Erythroblast (primary cell): ENCODE results near the gene MED13L.

Experiments used
- DNase-seq, 2 experiments: peaks; one replicate each; lab custom pipeline; 2025; lab: John Stamatoyannopoulos, UW
- GATA1 ChIP-seq: IDR thresholded peaks from 2 replicates; pipeline ENCODE4 v1.6.1; 2011; ENCODE audit warnings: low read depth, mild to moderate bottlenecking, control low read depth, low read length, moderate library complexity
- POLR2A ChIP-seq: IDR thresholded peaks from 2 replicates; pipeline ENCODE4 v1.6.1; 2011; ENCODE audit warnings: mild to moderate bottlenecking, low read length

The MED13L gene

DNA sequence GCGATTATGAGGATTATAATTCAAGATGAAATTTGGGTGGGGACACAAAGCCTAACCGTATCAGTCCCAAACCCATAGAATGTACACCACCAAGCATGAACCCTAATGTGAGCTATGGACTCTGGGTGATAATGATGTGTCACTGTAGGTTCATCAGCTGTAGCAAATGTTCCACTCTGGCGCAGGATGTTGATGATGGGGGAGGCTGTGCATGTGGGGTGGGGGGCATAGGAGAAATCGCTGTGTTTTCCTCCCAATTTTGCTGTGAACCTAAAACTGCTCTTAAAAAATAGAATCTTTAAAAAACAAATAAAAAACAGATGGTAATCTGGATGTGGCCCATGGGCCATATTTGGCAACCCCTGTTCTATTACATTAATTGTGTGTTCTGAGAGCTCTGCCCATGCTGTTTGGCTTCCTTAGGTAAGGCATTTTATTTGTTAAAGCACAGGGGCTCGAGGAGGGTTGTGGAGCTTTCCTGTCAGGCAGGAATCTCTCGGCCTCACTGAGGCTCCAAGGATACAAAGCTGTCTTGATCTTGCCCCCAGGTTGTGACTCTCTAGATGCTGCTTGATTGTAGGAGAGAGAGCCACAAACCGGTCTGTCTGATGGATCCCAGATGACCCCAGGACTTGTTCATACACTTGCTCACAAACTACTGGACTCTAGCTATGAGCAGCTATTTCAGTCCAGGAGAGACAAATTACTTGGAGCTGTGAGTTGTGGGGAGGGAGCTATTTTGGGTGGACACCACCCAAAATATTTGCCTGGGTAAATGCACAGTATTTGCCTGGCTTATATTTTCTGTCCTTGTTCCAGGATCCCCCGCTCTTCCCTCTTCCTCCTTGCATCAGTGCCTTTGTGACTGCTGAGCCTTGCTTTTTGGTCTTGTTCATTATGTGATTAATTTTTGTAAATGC, 340.2 kb downstream of the MED13L start:
- no peak for DNase-seq
- TF ChIP-seq POLR2A, result no peak
- no peak for TF ChIP-seq GATA1

DNA sequence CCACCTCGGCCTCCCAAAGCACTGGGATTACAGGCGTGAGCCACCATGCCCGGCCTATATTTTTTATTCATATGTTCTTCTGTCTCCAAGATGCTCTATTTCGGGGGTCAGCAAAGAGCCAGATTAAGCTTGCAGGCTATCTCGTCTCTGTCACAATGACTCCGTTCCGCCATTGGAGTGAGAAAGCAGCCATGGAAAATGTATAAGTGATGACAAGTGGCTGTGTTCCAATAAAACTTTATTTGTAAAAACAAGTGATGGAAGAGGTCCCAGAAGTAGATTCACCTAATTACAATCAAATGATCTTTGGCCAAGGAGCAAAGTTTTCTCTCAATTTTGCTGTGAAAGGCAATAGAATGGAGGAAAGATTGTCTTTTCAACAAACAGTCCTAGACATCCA, 342.6 kb downstream of the MED13L start:
- DNase-seq, result no peak
- TF ChIP-seq GATA1 (no peak), POLR2A (no peak)

DNA sequence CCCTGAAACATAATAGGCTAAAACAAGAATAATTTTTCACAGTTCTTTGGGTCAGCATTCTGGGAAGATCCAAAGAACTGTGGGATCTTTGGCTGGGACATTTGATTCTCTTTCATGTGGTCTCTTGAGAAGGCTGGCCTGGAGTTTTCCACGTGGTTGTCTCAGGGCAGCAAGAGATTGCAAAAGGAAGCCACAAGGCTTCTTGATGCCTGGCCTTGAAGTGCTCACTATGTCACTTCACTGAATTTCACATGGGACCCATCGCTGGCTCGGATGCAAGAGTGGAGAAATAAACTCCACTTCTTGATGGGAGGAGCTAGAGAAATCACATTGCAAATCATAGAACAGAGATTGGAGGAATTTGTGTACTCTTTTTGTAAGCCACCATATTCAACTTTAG, 343.4 kb downstream of the MED13L start:
- TF ChIP-seq GATA1 (no peak), POLR2A (no peak)
- DNase-seq, result no peak

DNA sequence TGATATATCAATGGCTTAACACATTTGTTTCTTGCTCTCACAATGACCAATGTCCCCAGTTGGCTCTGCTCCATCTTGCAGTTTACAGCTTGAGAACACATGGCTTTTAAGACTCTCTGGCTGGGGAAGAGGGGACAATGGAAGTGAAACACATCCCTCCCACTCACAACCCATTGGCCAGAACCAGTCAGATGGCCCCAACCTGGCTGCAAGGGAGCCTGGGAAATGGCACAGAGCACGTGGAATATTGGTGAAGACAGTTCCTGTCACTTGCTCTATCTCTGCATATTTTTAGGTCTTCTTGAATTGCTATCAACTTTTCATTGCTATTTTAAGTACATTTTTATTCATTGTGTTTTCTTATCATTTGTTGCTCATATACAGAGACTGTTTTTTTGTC, 345.4 kb downstream of the MED13L start:
- TF ChIP-seq GATA1 (no peak), POLR2A (no peak)

DNA sequence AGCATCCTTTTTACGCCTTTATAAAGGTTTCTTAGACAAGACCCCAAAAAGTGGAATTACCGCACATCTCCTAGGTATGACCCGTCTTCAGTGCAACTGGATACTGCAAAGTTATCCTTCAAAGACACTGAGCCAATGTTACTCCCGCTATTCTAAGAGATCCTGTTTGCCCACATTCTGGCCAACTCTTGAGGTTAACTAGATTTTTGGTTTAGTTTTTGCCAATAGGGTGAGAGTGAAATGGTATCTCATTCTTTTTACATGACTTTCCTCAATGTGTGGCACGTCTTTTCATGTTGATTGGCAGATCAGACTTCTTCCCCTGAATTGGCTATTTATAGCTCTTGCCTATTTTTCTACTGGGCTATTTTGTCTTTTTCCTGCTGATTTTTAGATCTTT, 347.2 kb downstream of the MED13L start:
- TF ChIP-seq GATA1, result no peak
- no peak for TF ChIP-seq POLR2A
- no peak for DNase-seq

More for the DNA sequence above, 345.4 kb downstream of the MED13L start:
- DNase-seq, result no peak

DNA sequence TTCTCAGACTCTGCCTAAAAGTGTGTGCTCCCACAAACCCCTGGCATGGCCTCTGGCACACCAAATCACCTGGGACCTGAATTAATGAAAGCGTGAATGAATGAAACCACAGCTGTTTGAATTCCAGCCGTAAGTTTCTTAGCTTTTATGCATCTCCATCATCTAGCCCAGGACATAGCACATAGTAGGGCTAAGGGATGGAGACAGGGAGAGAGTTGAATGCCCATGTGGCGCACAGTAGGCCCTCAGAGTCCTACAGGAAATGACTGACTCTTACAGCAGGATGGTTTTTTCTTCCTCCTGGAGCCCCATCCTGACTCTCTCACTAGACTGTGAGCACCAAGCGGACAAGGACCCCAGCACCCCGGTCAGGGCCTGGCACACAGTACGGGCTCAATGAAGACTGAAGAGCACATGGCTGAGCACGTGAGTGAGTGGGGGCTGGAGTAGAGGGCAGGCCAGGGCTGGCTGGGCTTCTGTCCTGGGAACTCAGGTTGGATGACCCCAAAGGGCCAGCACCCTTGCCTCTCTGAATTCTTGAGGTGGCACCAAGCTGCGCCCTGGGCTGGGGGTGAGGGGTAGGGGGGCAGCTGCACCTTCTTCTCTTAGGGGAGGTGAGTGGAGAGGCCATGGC, 351.3 kb downstream of the MED13L start:
- no peak for DNase-seq
- TF ChIP-seq GATA1 (no peak), POLR2A (no peak)

DNA sequence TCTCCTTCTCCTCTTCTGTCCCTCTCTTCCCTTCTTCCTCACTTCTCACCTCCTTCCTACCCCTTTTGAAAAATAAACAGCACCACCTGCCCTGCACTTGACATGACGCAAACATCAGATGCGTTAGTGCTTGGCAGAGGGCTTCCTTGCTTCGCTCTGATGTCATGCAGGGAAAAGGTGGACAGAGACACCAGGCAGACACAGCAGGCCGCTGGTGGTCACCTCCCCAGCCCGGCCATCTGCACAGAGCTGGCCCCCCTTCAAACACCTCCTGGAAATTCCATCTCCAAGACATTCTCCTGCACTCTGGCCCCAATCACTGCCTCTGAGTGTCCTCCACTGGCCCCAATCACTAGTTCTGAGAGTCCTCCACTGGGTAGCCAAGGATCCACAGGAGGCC, 353.6 kb downstream of the MED13L start:
- no peak for DNase-seq
- no peak for TF ChIP-seq GATA1
- TF ChIP-seq POLR2A, result no peak

DNA sequence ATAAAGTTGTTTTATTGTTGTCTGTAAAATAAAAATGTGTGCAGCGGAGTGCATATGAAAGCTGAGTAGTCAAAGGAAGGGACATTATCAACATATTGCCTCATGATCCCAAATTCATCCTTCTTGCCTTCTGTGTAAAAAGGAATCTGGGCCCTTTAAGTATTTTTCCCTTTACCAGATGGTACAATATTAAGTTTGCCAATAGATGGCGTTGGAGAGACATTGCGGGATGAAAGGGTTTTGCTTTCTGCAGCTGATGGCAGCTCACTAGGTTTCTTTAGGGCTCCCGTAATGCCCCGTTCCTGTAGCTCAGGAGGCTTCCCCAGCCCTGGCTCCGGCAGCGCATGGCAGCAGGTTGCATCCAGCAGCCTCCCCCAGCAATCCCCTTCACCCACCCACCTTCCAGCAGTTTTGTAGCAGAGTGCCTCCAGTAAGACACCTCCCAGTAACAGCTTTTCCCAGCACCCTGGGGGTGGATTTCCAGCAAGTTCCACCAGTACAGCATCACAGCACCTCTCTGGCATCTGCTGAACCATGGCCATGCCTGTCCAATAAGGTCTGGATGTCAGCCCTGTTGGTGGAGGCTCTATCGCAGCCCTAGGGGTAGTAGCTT, 354.4 kb downstream of the MED13L start:
- DNase-seq, result peak; percentile 25 to 43
- TF ChIP-seq GATA1 (no peak), POLR2A (no peak)

DNA sequence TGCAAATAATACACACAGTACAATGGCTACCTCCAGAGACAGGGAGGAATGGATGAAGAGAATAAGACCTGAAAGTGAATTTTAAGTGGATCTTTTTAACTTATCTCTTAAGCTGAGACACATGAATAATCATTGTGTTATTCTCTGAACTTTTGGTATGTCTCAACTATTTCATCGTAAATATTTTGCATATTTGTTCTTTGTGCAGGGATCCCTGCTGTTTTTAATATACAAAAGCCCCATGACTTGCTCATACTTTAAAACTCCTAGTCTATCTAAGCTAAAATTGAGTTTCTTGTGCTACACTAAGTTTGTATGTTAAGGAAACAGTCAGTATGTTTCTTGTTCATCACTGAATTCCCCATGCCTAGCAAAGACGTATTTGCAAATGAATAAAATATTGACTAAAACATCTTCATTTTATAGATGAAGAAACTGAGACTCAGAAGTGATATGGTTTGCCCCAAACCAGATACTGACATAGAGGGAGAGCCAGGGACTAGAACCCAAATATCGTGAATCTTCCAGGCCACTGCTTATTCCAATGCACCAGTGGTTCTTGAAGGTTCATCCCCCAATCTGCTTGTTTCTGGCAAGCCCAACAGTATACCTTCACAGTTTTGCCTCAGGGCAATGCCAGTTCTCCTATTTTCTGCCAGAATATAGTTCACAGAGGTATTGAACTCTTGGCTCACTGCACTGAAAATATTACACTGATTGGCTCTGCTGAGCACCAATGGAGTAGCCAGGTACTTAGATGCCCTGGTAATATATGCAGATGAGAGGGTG, 356.9 kb downstream of the MED13L start:
- no peak for DNase-seq
- TF ChIP-seq GATA1 (no peak), POLR2A (no peak)

DNA sequence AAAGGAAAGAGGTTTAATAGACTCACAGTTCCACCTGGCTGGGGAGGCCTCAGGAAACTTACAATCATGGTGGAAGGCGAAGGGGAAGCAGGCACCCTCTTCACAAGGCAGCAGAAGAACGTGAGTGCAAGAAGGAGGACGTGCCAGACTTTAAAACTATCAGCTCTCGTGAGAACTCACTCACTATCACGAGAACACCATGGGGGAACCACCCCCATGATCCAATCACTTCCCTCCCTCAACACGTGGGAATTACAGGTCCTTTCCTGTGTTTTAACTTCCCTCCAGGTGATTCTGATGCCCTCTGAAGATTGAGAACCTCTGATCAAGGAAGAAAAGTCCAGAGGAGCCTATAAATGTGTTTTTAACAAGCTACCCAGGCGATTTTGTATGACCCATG, 358.7 kb downstream of the MED13L start:
- TF ChIP-seq GATA1 (no peak), POLR2A (no peak)

DNA sequence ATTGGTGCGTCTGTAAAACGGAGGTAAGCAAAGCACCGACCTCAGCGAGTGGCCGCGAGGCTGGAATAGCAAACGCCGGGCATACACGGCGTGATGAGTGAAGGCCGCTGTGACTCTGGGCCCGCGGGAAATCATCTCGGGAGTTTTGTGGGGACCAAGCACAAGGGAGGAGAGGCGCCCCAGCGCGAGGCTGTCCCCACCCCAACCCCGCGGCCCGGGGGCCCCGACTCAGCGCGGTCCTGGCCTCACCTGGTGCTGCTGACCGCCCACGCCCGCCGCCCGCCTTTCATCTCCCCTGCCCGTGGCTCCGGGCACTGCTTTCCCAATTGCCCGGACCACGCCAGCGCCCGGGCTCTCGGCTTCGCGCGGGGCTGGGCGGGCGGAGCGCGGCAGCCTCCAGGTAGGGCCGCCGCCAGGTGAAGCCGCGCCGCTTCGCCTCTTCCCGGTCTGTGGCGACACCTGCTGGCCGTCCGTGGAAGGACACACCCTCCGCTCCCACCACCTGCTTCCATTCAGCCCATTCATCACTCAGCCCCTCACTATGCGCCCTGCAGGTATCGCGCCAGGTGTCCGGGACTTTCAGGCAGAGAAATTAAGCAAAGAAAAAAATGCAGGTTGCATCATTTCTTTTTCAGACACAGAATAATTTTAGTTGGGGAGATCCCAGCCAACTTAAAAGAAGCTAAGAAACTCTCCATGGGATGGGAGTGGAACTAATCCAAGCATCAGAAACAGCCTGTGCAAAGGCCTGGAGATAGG, 360.4 kb downstream of the MED13L start:
- TF ChIP-seq POLR2A (no peak), GATA1 (no peak)
- peak; percentile 22 to 64 for DNase-seq

More for the DNA sequence above, 358.7 kb downstream of the MED13L start:
- DNase-seq, result no peak

DNA sequence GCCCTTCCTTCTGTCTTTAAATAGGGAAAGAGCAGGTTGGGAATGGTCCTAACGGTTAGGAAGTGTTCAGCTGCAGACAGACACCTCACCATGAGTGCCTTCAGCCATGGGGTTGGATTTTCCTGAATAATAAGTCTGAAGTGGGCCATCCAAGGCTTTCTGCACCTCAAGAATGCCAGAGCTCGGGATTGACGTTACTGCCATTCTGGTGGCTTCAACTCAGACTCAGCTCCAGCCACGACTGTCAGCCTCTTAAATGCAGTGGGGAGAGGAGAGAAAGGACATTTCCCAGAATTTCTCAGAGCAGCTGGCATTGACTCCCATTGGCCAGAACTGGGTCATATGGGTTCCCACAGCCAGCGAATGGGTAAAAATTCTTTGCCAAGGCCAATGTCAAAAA, 363.4 kb downstream of the MED13L start:
- DNase-seq, result no peak
- TF ChIP-seq POLR2A (no peak), GATA1 (no peak)

DNA sequence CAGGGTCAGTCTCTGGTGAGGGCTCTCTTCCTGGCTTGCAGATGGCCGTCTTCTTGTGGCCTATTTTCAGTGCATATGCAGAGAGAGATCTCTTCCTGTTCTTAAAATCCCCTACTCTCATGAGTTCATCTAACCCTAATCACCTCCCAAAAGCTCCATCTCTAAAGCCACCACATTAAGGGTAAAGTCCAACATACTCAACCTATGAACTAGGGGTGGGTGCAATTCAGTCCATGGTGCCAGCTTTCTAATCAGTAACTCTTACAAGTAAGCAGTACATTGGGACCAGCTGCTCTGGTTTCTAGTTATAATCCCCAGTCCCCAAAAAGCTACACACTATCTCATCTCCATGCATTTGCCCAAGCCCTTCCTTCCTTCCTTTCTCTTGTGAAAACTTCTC, 365.1 kb downstream of the MED13L start:
- no peak for DNase-seq
- no peak for TF ChIP-seq POLR2A
- no peak for TF ChIP-seq GATA1
